Endothelial cell (in vitro differentiated cells): Measurements from ENCODE around the gene KRTAP12-2. TPM values are rescaled to one million over a fixed set of nuclear protein-coding genes. Genes with fewer than 3 reads are reported as not detected.
"Not testable (repeated sequence)": the region's sequence is repeated elsewhere in the genome, so short reads cannot be mapped to it uniquely, and the experiment has no call there.

Experiments
- DNase-seq: peaks from one replicate; pipeline ENCODE4 v3.0.0; 2021; ENCODE audit warnings: low spot score
- H3K27ac Mint-ChIP-seq: one replicate; pipeline ENCODE4 v1.8.0; 2021; ENCODE audit warnings: mixed read lengths, inconsistent platforms; ENCODE audit not compliant: unreplicated experiment
- H3K27me3 Mint-ChIP-seq: one replicate; pipeline ENCODE4 v1.8.0; 2021; ENCODE audit warnings: mild to moderate bottlenecking, moderate library complexity, mixed read lengths, inconsistent platforms; ENCODE audit not compliant: unreplicated experiment
- H3K36me3 Mint-ChIP-seq: one replicate; pipeline ENCODE4 v1.8.0; 2021; ENCODE audit warnings: mild to moderate bottlenecking, low read depth, mixed read lengths, inconsistent platforms; ENCODE audit not compliant: unreplicated experiment
- H3K4me1 Mint-ChIP-seq: one replicate; pipeline ENCODE4 v1.8.0; 2021; ENCODE audit warnings: mild to moderate bottlenecking, mixed read lengths, inconsistent platforms; ENCODE audit not compliant: unreplicated experiment
- H3K4me3 Mint-ChIP-seq: one replicate; pipeline ENCODE4 v1.8.0; 2021; ENCODE audit warnings: mild to moderate bottlenecking, mixed read lengths, inconsistent platforms; ENCODE audit not compliant: unreplicated experiment
- H3K9me3 Mint-ChIP-seq: one replicate; pipeline ENCODE4 v1.8.0; 2021; ENCODE audit warnings: mixed read lengths, inconsistent platforms; ENCODE audit not compliant: unreplicated experiment
- CTCF ChIP-seq: fragments of 200-600 bp; sonication (generic); IDR thresholded peaks from one replicate; pipeline ENCODE4 v1.5.0; 2021; ENCODE audit warnings: antibody characterized with exemption; ENCODE audit not compliant: unreplicated experiment
- total RNA-seq: library from RNA; stranded (reverse); fragmentation: NEBNext Ultra II Directional; extraction: Animal tissue kit (Norgen Biotek cat#: 25700); gene quantifications from one replicate; pipeline ENCODE4 v1.2.1, GENCODE V29; 2021; ENCODE audit not compliant: unreplicated experiment

KRTAP12-2 gene
- total RNA-seq, 1 donor from 2014 or later, result not detected

DNA sequence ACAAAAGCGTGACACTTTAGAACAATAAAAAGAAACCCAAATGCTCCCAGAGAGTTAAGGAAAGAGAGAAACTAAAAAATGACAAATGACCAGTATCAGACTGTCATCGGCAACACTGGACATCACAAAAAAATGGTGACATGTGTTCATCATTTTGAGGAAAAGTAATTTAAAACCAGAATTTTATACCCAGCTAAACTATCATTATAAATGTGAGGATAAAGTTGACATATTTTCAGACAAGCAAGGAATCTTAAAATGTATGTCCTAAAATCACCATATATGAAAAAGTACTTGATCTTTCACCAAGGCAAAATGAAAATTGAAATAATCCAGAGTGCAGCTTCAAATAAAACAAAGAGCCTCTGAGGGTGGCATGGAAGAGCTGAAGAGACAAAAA, 21.8 kb downstream of the KRTAP12-2 start:
- peaks cover 5% of the 10 kb centered on the region for H3K27me3 Mint-ChIP-seq
- DNase-seq, result no peak
- H3K9me3 Mint-ChIP-seq, result no peaks in the 10 kb centered on the region
- H3K4me1 Mint-ChIP-seq, result no peaks in the 10 kb centered on the region
- no peak for TF ChIP-seq CTCF
- H3K4me3 Mint-ChIP-seq, result no peak overlapping the region
- H3K27ac Mint-ChIP-seq, result no peak overlapping the region
- no peaks in the 10 kb centered on the region for H3K36me3 Mint-ChIP-seq

- DNase-seq, result no peak
These were observed 22.9 kb downstream of the KRTAP12-2 start for GRCh38 chr21:44643741-44644310.

GRCh38 chr21:44640761-44641160, 26.0 kb downstream of the KRTAP12-2 start:
- Mint-ChIP-seq H3K27ac (no peak overlapping the region), H3K4me3 (no peak overlapping the region), H3K27me3 (peaks cover 5% of the 10 kb centered on the region), H3K36me3 (no peaks in the 10 kb centered on the region), H3K4me1 (no peaks in the 10 kb centered on the region), H3K9me3 (no peaks in the 10 kb centered on the region)
- TF ChIP-seq CTCF, result no peak
- no peak for DNase-seq

More at GRCh38 chr21:44643741-44644310, 22.9 kb downstream of the KRTAP12-2 start:
- H3K9me3 Mint-ChIP-seq, result no peaks in the 10 kb centered on the region
- H3K4me1 Mint-ChIP-seq, result no peaks in the 10 kb centered on the region
- peaks cover 3% of the 10 kb centered on the region for H3K27me3 Mint-ChIP-seq
- no peak overlapping the region for H3K4me3 Mint-ChIP-seq
- no peak for TF ChIP-seq CTCF
- no peaks in the 10 kb centered on the region for H3K36me3 Mint-ChIP-seq
- no peak overlapping the region for H3K27ac Mint-ChIP-seq

GRCh38 chr21:44639331-44639655, 27.4 kb downstream of the KRTAP12-2 start:
- H3K36me3 Mint-ChIP-seq, result no peaks in the 10 kb centered on the region
- H3K4me1 Mint-ChIP-seq, result no peaks in the 10 kb centered on the region
- TF ChIP-seq CTCF, result no peak
- H3K27ac Mint-ChIP-seq, result no peak overlapping the region
- H3K27me3 Mint-ChIP-seq, result peaks cover 5% of the 10 kb centered on the region
- no peak overlapping the region for H3K4me3 Mint-ChIP-seq
- no peak for DNase-seq
- H3K9me3 Mint-ChIP-seq, result no peaks in the 10 kb centered on the region

- not testable (repeated sequence) for H3K9me3 Mint-ChIP-seq, H3K4me3 Mint-ChIP-seq, DNase-seq, H3K27ac Mint-ChIP-seq, H3K4me1 Mint-ChIP-seq, H3K27me3 Mint-ChIP-seq, H3K36me3 Mint-ChIP-seq
These were observed 28.0 kb downstream of the KRTAP12-2 start for GRCh38 chr21:44638506-44639330.

DNA sequence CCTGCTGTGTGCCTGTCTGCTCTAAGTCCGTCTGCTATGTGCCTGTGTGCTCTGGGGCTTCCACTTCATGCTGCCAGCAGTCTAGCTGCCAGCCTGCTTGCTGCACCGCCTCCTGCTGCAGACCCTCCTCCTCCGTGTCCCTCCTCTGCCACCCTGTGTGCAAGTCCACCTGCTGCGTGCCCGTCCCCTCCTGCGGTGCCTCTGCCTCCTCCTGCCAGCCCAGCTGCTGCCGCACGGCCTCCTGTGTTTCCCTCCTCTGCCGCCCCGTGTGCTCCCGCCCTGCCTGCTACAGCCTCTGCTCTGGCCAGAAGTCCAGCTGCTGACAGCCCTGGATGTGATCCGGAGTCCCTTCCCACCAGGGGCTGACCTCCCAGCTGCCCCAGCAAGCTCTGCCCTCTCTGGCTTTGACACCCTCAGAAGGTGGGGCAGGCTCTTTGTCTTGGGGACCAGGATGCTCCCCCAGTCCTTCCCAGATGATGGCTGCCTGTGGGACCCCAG, 28.8 kb downstream of the KRTAP12-2 start:
- not testable (repeated sequence) for H3K27ac Mint-ChIP-seq, H3K4me3 Mint-ChIP-seq, DNase-seq, H3K4me1 Mint-ChIP-seq, H3K9me3 Mint-ChIP-seq, H3K36me3 Mint-ChIP-seq, H3K27me3 Mint-ChIP-seq
